GM18873 (cell line): ENCODE data around the gene LRRC3.

Experiments used
- ATAC-seq: cut with Tn5 transposase; IDR thresholded peaks from one replicate; pipeline ENCODE4 v1.9.1; 2021; ENCODE audit warnings: mild to moderate bottlenecking, moderate library complexity, moderate number of reproducible peaks; ENCODE audit not compliant: unreplicated experiment, low FRiP score

Gene LRRC3

GRCh38 chr21:44508711-44509445 is 53.6 kb downstream of the LRRC3 start:
- no peak for ATAC-seq

GRCh38 chr21:44509539-44509938 is 54.2 kb downstream of the LRRC3 start:
- ATAC-seq, result no peak

GRCh38 chr21:44510109-44510507 is 54.8 kb downstream of the LRRC3 start:
- no peak for ATAC-seq

GRCh38 chr21:44510508-44511218 is 55.4 kb downstream of the LRRC3 start:
- no peak for ATAC-seq

GRCh38 chr21:44511219-44511937 is 56.1 kb downstream of the LRRC3 start:
- no peak for ATAC-seq
